Coronary artery (tissue), 2 donors: ENCODE measurements around the gene NECTIN3.
A peak's percentile ranks its signal among the peaks of the same experiment; 100 is the strongest.

Experiments used
- DNase-seq: peaks from one replicate; pipeline ENCODE4 v3.0.0-alpha.2; 2017; ENCODE audit warnings: low spot score
- H3K27ac ChIP-seq, 2 donors: fragments of 200-600 bp; sonication (generic); one replicate each; pipeline ENCODE4 v1.5.1; 2016 to 2019
- H3K4me3 ChIP-seq: fragments of 200-600 bp; sonication (generic); 2 replicates; pipeline ENCODE4 v1.5.1; 2016; ENCODE audit warnings: mild to moderate bottlenecking, moderate library complexity
- TF ChIP-seq, protein P1 (sequence below): fragments of 200-600 bp; sonication (generic); IDR thresholded peaks from one replicate; pipeline ENCODE4 v1.5.1; 2019; ENCODE audit warnings: antibody characterized with exemption

The NECTIN3 gene

DNA sequence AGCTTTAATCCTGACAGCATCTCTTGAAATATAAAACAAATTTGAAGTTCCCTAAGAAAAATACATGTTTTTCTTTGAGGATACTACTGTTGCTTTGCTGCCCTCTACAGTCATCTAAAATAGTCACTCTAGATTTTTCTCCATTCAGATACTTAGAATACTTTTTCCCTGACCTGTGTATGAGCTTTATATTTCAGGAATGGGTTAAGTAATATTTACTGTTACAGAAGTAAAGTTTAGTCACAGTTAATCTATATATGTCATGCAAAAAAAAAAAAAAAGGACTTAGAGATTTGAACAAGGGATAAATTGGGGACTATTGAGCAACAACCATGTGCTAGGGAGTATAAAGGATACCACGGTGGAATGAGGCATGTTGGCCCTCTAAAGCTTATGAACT, 8.8 kb downstream of the NECTIN3 start:
- TF ChIP-seq, protein P1, sequence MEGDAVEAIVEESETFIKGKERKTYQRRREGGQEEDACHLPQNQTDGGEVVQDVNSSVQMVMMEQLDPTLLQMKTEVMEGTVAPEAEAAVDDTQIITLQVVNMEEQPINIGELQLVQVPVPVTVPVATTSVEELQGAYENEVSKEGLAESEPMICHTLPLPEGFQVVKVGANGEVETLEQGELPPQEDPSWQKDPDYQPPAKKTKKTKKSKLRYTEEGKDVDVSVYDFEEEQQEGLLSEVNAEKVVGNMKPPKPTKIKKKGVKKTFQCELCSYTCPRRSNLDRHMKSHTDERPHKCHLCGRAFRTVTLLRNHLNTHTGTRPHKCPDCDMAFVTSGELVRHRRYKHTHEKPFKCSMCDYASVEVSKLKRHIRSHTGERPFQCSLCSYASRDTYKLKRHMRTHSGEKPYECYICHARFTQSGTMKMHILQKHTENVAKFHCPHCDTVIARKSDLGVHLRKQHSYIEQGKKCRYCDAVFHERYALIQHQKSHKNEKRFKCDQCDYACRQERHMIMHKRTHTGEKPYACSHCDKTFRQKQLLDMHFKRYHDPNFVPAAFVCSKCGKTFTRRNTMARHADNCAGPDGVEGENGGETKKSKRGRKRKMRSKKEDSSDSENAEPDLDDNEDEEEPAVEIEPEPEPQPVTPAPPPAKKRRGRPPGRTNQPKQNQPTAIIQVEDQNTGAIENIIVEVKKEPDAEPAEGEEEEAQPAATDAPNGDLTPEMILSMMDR, result peak; percentile 19
- Histone ChIP-seq H3K4me3 (no peak overlapping the region), H3K27ac (no peak overlapping the region)
- no peak for DNase-seq

DNA sequence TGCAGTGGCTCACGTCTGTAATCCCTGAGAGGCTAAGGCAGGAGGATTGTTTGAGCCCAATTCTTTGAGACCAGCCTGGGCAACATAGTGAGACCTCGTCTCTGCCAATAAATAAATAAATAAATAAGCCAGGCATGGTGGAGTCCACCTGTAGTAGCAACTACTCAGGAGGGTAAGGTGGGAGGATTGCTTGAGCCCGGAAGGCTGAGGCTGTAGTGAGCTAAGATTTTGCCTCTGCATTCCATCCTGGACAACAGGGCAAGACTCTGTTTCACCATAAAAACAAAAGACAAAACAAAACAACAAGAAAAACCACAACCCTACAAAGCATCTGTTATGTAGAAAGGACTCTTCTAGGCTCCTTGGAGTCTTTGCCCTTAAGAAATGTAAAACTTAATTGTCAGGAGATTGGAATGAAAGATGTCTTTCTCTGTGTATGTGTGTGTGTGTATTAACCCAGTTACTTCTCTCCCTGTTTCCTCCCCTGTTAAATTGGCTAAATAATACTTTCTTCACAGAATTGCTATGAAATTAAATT, 9.5 kb downstream of the NECTIN3 start:
- TF ChIP-seq, protein P1, result no peak
- H3K4me3 ChIP-seq, result no peak overlapping the region
- DNase-seq, result no peak
- no peak overlapping the region for H3K27ac ChIP-seq

DNA sequence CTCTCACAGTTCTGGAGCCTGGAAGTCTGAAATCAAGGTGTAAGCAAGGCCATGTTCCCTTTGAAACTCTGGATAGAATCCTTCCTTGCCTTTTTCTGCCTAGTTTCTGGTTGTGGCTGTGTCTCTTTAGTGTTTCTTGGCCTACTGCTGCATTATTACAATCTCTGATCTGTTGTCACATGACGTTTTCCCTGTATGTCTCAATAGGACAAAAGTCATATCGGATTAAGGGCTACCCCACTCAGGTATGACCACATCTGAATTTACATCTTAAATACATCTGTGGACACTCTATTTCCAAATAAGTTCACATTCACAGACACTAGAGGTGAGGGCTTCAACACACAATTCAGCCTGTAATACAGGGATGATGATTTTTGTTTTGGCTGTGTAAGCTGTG, 13.3 kb downstream of the NECTIN3 start:
- no peak overlapping the region for H3K27ac ChIP-seq
- TF ChIP-seq, protein P1, result no peak
- no peak overlapping the region for H3K4me3 ChIP-seq
- no peak for DNase-seq

DNA sequence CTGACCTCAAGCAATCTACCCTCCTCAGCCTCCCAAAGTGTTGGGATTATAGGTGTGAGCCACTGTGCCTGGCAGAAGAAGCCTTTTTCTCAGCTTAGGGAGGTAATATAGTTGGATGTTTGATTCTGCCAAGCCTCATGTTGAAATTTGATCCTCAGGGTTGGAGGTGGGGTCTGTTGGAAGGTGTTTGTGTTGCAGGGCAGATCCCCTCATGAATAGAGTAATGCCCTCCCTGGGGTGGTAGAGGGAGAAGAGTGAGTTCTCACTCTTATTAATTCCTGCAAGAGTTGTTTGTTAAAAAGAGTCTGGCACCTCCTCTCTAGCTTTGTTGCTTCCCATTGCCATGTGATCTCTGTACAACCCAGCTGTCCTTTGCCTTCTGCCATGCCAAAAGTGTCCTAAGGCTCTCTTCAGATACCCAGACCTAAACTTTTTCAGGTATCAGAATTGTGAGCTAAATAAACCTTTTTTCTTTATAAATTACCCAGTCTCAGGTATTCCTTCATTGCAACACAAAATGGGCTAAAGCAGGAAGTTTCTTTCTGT, 16.4 kb downstream of the NECTIN3 start:
- no peak for DNase-seq
- Histone ChIP-seq H3K4me3 (no peak overlapping the region), H3K27ac (no peak overlapping the region)
- TF ChIP-seq, protein P1, result no peak

DNA sequence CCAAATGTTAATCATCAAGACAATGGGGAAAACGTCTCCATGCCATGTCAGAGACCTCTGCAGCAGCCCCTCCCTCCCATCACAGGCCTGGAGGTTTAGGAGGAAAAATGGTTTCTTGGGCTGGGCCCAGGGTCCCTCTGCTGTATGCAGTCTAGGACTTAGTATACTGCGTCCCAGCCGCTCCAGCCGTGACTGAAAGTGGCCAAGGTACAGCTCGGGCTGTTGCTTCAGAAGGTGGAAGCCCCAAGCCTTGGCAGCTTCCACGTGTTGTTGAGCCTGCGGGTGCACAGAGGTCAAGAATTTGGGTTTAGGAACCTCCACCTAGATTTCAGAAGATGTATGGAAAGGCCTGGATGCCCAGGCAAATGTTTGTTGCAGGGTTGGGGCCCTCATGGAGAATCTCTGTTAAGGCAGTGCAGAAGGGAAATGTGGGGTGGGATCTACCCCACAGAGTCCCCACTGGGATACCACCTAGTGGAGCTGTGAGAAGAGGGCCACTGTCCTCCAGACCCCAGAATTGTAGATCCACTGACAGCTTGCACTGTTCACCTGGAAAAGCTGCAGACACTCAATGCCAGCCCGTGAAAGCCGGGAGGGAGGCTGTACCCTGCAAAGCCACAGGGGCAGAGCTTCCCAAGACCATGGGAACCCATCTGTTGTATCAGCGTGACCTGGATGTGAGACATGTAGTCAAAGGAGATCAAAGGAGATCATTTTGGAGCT, 25.0 kb downstream of the NECTIN3 start:
- Histone ChIP-seq H3K4me3 (no peak overlapping the region), H3K27ac (no peak overlapping the region)
- TF ChIP-seq, protein P1, result no peak
- DNase-seq, result no peak

DNA sequence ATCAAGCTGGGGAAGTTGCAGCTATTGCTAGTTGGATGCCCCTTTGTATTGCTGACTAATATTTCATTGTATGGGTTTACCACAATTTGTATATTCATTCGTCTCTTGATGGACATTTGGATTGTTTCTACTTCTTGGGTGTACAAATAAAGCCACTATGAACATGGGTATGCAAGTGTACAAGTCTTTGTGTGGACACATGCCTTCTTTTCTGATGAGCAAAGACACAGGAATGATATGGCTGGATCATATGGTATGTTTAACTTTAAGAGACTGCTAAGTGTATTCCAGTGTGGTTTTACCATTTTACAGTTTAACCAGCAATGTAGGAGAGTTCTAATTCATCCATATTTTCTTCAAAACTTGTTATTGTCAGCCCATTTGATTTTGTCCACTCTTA, 32.2 kb downstream of the NECTIN3 start:
- H3K27ac ChIP-seq, result no peak overlapping the region
- TF ChIP-seq, protein P1, result no peak
- DNase-seq, result no peak
- no peak overlapping the region for H3K4me3 ChIP-seq
